ENCODE results near the gene PMP22.

The PMP22 gene

DNA sequence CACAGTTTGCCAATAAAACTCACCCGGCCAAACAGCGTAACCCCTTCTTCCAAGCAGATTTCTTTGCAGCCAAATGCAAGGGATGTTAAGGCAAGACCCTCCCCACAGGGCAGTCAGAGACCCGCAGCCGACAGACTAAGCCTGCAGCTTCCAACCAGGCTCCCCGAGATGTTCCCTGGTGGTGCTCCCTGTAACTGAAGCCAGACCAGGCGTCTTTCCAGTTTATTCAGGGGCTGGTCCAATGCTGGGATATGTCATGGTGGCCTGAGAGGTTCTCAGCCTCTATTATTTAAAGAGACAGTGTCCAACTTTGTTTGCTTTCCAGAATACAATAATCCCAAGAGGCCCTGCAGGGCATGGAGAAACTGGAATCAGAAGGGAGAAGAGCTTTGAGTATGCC is at the start of gene PMP22:
Gene PMP22, minus strand, starts transcription at position 196 of the 400 bp plus-strand sequence. CDS start 4,599 bp downstream, outside the sequence.
- no peak for DNase-seq (ENCODE audit: low read depth)

DNA sequence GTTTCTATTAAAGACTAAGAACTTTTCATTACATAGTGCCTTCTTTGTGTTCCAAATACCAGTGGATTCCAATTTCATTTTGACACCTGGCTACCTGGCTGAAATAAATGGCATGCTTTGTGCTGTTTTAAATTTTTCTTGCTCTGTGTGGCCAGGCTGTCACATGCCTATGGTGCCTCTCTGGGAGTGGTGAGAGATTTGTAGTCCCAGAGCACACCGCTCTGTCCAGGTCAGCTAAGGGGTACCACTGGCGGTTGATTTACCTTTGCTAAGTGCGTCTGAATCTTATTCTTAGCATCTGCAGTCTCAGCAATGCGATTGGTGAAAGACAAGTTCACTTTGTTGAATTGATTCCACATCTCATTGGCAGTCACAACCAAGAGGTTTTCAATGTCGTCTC is 46.9 kb upstream of the PMP22 start:
- DNase-seq (ENCODE audit: low read depth), result no peak

DNA sequence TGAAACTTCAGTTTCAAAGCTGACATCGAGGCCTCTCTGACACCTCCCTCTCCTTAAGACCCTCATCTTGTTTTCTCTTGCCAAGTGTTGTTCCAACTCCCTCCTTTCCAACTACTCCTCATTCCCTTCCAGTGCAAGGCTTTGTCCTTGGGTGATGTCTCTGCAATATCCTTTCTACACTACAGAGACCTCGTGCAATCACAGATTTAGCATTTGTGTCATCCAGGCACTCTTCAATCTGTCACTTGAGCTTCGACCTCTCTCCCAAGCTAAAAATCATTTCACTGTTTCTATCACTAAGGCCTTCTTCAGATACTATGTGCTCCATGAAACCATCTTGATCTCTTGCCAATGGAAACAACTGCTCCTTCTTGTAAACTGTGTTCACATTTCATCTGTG is 44.7 kb upstream of the PMP22 start:
- DNase-seq (ENCODE audit: low read depth), result no peak

DNA sequence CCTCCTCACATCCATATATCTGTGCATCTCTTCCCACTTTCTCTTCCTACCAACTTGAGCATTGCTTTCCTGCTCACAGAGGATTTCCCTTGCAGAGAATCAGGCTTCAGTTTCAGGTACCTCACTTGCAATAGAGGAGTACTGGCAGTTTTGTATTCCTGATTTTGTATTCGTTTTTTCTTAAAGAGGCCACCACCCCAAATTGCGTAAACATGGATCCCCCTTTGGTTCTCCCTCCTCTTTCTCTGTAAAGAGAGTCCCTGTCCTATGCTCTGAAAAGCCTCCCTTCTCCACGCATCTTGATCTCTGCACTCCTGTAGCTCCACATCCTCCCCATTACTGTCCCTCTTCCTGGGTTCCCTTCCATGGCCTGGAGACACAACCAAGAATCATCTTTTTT is 44.1 kb upstream of the PMP22 start:
- DNase-seq (ENCODE audit: low read depth), result no peak

DNA sequence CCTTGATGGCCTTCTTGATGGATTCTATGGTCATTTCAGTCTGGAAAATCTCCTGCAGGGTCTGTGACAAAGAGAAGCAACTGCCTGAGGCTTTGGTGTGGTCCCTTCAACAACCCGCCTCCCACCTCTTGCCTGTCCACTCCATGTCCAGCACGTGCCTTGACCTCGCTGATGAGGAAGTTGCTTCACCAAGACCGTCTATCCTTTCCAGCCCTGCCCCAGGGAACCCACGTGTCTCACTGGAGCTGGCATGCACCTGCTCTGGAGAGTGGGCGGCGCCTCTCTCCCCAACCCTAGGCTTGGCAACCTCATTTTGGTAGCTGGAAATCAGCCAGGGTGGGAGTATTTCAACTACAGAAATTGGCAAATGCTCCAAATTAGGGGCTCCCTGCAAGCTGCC is 43.6 kb upstream of the PMP22 start:
- DNase-seq (ENCODE audit: low read depth), result no peak

DNA sequence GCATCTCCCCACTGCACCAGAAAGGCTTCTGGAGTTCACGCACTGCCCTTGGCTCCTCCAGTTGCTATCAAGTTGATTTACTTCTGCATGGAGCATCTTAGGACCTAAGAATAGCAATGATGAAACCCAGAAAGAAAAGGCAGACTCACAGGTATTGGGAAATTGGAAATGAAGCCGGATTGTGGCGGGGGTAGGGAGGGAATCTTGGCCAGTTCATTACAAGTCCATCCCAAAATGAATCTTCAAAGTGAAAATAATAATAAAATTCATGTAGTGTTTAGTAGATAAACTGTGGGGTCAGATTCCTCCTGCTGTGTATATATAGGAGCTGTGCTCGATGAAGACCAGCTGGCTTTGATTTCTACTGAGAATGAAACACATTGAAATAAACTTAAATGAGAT is 42.6 kb upstream of the PMP22 start:
- no peak for DNase-seq (ENCODE audit: low read depth)

DNA sequence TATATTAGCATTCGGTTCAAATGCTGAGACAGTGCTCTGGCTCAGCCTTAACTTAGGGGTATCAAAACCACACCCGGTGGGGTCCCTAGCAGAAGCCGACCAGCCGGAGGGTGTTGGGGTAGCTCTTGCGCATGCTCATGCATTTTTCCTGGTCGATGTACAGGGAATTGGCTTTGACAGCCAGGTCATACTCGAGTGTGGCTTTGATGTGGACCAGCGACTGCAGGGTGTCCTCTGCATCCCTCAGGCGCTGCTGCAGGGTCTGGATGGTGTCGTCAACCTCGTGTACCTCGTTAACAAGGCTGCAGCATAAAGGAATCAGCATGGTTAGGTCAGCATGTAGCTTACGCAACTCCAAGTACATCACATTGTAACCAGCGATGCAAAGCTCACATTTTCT is 38.7 kb upstream of the PMP22 start:
- DNase-seq (ENCODE audit: low read depth), result no peak

DNA sequence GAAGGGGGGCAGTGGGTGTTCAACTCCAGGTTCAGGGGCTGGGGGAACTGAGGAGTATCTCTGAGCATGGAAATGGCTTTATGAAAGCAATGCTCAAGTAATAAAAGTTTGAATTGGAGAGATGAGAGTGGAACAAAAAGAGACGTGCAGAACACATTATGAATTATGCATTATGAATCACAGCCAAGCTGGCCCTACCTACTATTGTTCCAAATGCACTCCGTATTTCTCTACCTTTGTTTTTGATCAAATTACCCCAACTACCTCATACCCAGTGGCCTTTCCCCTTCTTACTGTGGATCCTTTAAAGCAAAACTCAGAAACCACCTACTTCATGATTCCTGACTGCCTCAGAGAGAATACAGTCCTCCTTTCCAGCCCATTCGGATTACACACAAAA is 38.1 kb upstream of the PMP22 start:
- DNase-seq (ENCODE audit: low read depth), result no peak

DNA sequence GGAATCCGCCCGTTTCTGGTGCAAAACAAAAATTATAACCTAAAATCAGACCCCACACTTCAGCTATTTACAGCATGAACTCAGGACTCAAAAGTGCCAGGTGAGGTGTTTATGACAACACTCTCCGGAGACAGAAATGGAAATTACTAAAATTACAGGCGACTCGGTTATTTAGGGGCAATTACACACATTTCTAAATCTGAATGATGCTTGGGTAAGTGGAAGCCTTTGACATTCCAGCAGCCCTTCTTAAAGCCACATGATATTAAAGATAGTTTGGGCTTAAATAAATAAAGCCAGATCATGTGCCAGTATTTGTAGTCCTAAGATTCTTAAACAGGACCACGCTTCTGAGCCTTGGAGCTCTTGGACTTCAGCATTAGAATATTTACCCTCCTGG is 36.7 kb upstream of the PMP22 start:
- no peak for DNase-seq (ENCODE audit: low read depth)

DNA sequence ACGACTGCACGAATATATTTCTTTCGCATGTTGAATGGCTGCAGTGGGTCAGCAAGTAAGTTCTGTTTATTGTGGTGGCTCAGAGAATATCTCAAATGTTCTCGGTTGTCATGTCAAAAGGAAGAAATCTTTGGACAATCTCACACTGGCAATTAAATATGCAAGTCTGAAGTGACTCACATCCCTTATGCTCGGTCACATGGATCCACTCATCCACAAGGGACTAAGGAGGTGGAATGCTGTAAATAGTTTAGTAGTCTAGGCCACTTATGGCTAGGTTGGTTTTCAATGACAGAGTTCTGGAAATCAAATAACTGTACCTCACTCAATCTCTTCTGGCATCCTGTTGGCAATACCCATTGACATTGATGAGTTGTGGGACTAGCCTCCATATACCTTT is 33.0 kb upstream of the PMP22 start:
- DNase-seq (ENCODE audit: low read depth), result no peak

DNA sequence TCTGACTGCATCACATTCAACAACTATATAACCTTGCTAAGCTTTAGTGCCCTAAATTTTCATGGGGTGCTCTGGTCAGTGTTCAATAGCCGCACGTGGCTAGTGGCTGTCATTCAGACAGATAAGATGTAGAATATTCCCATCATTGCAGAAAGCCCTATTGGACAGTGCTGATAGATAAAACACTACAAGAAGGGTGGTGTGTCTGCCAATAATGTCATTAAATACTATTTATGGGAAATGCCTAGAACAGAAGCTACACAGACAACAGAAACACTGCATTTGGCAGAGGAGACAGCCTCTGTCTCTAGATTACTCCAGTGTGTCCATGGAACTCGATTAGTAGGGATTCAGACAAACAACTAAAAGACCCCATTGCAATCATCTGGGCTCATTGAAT is 28.4 kb upstream of the PMP22 start:
- no peak for DNase-seq (ENCODE audit: low read depth)

DNA sequence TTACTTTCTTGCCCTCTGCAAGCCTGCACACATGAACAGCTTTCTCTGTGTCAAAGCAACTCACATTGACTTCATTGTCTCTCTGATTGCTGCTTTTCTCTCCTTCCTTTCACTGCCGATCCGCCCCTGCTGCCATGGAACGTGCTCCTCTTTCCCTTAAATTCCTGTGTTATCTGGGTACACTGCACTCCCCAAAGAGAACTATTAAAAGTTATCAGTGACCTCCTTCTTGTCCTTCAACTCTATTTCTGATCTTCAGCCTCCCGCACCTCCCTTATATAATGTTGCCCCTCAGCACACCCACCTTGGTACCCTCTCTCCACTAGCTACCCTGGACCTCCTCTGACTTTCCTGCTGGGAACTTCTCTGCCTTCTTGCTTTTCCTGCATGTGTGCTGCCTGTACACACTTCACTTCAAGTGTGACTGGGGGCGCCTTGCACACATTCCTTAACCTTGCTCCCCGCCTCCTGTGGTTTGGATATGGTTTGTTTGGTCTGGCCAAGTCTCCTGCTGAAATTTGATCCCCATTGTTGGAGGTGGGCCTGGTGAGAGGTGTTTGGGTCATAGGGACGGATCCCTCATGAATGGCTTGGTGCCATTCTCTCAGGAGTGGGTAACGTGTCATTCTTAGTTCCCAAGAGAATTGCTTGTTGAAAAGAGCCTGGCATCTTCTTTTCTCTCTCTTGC is 26.7 kb upstream of the PMP22 start:
- DNase-seq (ENCODE audit: low read depth), result no peak

DNA sequence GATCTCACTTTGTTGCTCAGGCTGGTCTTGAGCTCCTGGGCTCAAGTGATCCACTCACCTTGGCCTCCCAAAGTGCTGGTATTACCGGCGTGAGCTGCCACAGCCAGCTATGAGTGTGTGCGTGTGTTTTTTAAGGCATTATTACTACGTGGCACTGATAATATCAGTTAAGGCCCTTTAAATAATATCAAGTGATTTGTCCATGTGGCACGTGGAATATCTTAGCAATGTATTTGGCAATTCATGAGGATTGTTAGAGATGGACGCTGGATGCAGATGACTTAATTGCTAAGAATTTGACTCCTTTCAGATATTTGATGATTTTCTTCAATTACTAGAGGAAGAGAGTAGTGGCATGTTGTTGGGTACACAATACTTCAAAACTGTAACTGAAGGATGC is 25.5 kb upstream of the PMP22 start:
- no peak for DNase-seq (ENCODE audit: low read depth)

DNA sequence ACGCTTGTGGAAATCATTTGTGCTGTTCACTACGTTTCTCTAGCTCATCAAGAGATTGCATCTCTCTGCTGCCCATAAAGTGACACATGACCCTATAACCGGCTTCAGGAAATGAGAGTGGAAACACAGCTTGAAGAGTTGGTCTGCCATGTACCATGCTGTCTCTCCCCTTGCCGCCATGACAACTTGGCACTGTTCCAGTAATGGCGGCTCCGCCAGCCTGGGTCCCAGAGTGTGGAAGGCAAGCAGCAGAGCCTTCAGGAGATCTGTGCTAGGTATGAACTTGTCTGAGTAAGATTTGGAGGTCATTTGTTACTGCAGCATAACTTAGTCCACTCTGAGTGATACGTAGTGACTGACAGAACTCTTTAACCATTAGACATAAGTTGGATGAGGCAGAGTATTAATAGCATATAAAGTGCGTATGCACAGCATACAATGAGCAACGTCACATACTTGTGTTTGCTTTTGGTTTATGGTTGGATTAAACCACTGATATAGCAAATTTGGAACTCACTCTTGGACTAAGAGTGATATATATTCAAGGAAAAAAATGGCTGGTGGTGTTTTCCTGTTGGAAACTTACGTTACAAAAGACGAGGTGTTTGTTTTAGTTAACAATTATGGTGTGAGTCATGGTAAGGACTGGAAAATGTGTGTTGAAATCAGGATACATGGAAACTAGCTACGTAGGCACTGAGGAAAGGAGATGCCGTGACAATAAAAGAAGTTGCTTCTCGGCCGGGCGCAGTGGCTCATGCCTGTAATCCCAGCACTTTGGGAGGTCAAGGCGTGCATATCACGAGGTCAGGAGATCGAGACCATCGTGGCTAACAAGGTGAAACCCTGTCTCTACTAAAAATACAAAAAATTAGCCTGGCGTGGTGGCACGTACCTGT is 24.4 kb upstream of the PMP22 start:
- no peak for DNase-seq (ENCODE audit: low read depth)

DNA sequence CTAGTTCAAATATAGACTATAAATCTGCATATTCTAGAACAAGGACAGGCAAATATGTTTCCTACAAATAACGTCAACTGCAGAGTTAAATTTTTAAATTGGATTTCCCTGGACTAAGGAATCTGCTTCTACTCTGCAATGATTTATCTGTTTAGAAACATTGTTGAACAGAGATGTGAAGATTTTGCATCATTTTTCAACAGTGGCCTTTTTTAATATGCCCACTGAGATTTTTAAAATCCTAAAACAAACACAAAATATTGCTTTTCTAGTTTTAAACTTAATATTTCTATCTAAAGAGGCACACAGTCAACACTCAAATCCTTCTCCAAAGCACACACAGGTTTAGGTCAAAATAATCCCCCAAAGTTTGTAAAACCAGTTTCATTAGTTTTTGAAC is 23.7 kb upstream of the PMP22 start:
- DNase-seq (ENCODE audit: low read depth), result no peak

DNA sequence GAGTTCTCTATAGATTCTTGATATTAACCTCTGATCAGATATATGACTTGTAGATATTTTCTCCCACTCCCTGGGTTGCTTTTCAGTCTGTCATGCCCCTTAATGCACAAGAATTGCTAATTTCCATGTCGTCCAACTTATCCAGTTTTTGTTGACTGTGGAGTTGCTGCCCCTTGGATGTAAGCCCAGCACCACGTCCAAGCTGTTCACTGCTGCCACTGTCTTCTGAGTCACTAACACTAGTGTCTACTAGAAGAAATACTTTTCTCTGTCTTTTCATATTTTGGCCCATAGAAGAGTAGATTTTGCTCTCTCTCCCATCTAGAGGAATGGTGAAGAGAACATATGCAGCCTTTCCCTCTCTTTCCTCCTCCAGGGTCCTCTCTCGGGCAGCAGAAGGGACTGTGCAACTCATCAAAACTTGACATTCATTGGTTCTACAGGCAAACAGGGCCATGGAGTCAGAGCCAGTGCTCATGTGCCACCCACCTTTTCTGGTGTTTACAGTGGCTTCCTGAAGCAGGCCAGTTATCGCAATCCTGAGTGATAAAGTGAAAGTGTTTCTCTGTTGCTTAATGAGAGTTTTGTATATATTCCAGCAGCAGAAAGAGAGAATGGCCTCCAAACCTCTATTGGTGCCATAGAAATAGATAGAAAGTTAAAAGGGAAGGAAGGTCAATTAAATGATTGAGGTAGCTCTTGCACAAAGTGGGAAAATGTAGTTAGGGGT is 22.6 kb upstream of the PMP22 start:
- DNase-seq (ENCODE audit: low read depth), result no peak

DNA sequence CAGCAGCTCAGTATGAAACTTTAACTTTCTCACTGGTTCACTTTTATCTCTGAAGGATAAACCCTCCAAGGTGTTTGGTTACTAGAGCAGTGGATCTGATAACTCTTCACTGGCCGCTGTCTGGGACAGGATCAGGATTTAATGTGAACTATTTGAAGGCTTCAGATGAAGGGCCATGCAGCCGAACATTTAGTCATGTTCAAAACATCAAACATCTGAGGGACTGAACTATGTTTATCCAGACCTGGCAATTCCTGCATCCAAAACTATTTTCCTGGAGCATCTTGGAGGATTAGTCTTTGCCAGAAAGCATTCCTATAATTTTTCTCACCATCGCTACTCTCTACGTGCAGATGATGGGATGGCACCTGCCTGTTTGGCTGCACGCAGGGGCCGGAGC is 20.3 kb upstream of the PMP22 start:
- DNase-seq (ENCODE audit: low read depth), result no peak

DNA sequence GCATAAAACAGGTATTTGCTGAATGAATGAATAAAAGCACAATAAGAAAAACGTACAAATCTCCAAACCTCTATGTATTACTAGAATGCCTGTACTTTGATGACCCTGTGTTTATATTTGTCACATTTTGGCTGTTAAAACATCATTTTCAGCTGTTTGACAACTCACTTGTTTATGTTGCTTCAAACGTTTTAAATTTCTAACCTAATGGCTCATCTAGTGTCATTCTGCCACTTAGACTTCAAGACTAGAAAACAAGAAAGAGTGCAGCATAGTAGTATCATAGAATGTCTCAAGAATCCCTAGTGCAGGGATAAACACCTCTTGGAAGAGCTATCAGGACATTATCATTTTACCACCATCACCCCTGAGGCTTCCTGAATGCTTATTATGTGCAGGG is 19.4 kb upstream of the PMP22 start:
- no peak for DNase-seq (ENCODE audit: low read depth)

DNA sequence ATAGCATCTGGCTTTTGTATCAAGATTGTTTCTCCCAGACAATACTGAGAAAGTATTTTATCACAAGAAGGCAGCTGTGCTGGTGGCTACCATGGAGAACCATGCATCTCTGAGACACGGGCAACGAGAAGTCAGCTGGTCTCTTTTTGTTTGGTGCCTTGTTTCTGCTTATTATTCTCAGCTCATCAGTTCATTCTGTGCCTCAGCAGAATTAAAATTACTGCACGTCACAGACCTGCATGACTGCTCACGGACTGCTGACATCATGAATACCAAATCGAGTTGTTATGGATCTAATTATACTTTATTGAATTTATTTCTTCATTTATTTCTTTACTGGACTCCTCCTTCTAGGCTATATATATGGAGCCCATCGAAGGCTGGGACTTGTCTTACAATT is 19.0 kb upstream of the PMP22 start:
- DNase-seq (ENCODE audit: low read depth), result no peak

DNA sequence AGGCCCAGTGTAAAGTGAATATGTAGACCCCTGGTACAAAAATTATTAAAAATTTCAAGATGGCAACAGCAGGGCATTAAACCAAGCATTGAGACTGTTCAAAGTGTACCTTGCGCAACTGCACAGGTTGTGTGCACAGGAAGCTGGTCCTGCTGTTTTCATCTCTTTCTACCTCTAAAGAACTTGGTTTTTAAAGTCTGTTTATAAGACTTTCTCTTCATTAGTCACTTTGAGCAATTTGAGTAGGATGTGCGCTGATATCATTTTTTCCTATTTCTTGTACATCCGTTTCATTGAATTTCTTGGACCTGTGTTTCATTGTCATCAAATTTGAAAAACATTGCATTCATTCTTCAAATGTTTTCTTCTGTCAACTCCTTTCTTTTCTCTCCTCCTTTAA is 16.8 kb upstream of the PMP22 start:
- no peak for DNase-seq (ENCODE audit: low read depth)

DNA sequence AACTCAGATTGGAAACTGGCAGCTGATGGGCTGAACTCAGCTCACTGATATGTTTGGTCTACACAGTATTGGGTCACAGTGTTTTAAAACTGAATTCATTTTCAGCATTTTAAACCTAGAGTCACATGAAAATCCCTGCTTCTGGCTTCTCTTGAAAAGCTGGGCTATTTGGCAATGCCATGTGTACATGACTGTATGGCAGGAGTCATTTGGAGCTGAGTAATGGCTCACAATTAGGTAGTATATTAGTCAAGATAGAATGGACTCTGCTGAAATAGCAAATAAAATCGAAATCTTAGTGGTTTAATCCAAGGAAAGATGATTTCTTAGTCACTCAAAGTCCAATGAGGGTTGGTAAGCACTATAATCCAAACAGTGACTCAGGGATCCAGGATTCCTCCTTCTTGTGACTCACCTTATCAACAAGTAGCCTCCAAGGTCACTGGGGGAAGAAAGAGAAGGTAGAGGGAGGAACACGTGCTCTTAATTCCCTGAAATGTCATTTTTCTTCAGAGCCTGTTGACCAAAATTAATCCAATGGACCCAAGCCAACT is 13.9 kb upstream of the PMP22 start:
- no peak for DNase-seq (ENCODE audit: low read depth)

DNA sequence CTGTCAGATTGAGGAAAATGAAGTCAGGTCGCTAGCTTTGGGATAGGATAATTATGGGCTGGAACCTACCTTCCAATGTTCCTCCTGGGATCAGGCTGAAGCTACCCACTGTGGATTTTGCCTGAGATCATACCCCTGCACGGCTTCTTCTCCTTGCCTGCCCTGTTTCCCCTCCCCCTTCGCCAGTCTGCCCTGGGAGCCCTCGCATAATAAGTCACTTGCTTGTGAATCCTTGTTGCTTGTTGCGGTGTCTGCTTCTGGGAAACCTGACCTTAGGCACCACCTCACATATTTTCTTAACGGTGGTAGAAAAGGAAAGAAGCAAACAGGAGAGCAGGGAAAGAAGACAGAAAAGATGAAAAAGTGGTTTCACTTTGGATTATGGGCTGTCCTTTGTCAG is 13.3 kb upstream of the PMP22 start:
- no peak for DNase-seq (ENCODE audit: low read depth)

DNA sequence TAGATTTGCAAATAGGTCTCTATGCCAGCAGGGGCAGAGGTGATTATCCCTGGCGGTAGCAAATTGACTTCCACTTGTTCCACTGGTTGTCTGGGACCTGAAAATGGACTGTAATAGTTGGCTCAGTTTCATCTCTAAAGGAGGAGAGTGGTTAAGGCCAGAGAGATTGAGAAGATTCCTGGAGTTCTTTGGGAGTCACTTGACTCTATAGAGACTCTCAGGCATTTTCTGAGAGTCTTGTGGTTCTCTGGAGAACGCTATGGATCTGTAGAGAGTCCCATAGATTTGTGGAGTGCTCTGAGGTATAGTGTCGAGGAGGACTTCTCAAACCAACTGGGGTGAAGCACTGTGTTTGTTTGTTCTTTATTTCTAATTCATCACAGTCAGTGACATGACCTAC is 8.9 kb upstream of the PMP22 start:
- no peak for DNase-seq (ENCODE audit: low read depth)
